Neural cell (in vitro differentiated cells): ENCODE results near the gene METTL8.

Experiments used
- CTCF ChIP-seq: fragments of 450-650 bp; IDR thresholded peaks from 2 replicates; pipeline ENCODE4 v1.5.1; 2014; ENCODE audit warnings: antibody characterized with exemption, mild to moderate bottlenecking, moderate library complexity; ENCODE audit not compliant: poor library complexity, severe bottlenecking
- MXI1 ChIP-seq: fragments of 450-650 bp; conservative IDR thresholded peaks from 2 replicates; pipeline ENCODE4 v1.6.1; 2014; ENCODE audit warnings: antibody characterized with exemption, mild to moderate bottlenecking; ENCODE audit not compliant: poor library complexity, severe bottlenecking
- POLR2AphosphoS5 ChIP-seq: IDR thresholded peaks from 2 replicates; pipeline ENCODE4 v1.6.1; 2012

DNA sequence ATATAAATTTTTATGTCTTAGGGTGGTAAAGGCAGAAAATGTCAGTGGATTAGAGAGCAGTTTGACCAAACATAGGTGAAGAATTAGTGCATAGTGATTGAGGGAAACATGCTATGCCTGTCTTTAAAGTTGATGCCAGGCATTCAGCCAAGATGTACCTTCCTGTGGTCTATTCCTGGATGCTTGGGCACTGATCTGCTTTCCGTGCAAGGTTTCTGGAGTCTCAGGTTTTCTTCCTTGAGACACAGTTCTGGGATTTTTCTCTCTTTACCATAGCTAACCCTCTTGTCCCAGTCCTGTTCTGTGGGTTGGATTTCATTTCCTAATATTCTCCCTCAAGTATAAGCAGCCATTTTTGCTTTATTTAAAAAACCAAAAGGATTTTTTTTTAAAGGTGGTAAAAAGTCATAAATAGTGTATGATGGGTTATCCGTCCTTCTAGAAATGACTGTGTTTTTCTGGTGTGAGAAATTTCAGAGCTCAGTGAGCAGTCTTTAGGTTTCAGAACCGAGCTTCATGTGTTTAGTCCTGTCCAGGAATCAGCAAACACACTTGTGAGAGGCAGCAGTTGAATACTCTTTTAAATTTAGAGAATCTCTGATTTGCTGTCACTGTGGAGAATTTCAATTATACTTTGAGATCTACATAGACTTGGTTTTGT is 45.5 kb upstream of the METTL8 start:
- no peak for TF ChIP-seq CTCF
- no peak for TF ChIP-seq POLR2AphosphoS5
- no peak for TF ChIP-seq MXI1
